ENCODE results near the gene NCAPG.

NCAPG gene

DNA sequence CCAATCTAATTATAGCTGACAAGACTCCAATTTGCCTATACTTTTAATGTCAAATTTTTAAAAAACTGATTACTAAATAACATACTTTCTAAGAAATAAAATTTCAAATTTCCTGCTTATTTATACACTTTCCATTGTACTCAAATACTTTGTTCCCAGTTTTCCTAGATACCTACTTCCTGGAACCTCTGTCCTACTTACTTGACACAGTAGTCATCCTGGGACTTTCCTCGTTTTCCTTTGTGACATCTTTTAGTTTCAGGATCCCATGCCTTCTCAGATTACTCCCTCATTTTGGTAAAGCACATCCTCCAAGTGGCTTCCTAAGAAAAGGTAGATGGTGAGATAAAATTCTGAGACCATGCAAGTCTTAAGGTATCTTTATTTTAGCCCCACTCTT lies 16.0 kb upstream of the NCAPG start:
- no peak overlapping the region for H3K4me3 ChIP-seq
- H3K27ac ChIP-seq: no peak overlapping the region
- peaks cover 83% of the 10 kb centered on the region for H3K36me3 ChIP-seq
- H3K9me3 ChIP-seq: peaks cover 8% of the 10 kb centered on the region; the same call in 1 of the 2 replicates
- no peaks in the 10 kb centered on the region for H3K27me3 ChIP-seq
- TF ChIP-seq Cebpa-rat (IDR thresholded peaks at IDR 0.05): no peak
- H3K9ac ChIP-seq: no peak overlapping the region
- H3K4me1 ChIP-seq: no peaks in the 10 kb centered on the region
- H4K20me1 ChIP-seq: peaks cover 19% of the 10 kb centered on the region; the same call in 1 of the 2 replicates
- H3K4me2 ChIP-seq: no peak overlapping the region

DNA sequence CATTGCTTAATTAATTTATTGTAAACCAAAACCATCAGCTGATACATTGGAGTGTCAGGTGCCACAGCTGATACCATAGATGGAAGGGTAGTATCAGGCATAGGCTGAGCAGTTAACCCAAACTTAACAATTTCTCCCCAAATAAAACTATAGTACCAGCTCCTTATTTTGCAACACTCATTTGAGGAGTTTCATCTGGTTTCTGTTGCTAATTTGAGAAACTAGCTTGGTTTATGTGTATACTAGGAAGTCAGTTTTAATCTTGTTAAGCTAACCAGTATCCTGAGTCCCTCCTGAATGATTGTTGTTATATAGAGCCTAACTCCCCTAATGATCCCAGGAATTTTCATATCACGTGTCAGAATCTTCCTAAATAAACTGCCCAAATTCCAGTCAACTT lies 13.0 kb upstream of the NCAPG start:
- Histone ChIP-seq H3K9ac (no peak overlapping the region), H3K4me2 (no peak overlapping the region), H3K27me3 (no peaks in the 10 kb centered on the region), H3K36me3 (peaks cover 94% of the 10 kb centered on the region), H3K27ac (no peak overlapping the region), H4K20me1 (peaks cover 48% of the 10 kb centered on the region), H3K9me3 (no peaks in the 10 kb centered on the region), H3K4me3 (no peak overlapping the region), H3K4me1 (no peaks in the 10 kb centered on the region)
- no peak for TF ChIP-seq Cebpa-rat (IDR thresholded peaks at IDR 0.05)

DNA sequence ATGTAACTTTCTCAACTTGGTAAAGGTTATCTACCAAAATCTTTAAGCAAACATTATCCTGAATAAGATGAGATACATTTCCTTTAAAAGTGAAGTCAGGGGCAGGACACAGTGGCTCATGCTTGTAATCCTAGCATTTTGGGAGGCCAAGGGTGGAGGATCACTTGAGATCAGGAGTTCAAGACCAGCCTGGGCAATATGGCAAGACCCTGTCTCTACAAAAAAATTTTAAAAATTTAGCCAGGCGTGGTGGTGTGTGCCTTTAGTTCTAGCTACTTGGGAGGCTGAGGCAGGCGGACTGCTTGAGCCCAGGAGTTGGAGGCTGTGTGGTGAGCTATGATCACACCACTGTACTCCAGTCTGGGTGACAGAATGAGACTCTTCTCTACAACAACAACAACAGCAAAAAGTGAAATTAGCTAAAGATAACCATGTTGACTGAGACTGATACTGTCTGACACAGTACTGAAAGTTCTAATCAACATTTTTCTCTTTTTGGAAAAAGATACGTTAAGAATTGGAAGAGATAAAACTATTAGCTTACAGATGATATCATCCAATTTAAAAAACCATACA lies 5.1 kb upstream of the NCAPG start:
- no peak overlapping the region for H3K27ac ChIP-seq
- no peak overlapping the region for H3K9ac ChIP-seq
- TF ChIP-seq Cebpa-rat (IDR thresholded peaks at IDR 0.05): no peak
- no peaks in the 10 kb centered on the region for H3K27me3 ChIP-seq
- peaks cover 64% of the 10 kb centered on the region for H3K36me3 ChIP-seq
- no peak overlapping the region for H3K4me2 ChIP-seq
- H3K4me1 ChIP-seq: peaks cover 18% of the 10 kb centered on the region
- no peak overlapping the region for H3K4me3 ChIP-seq
- no peaks in the 10 kb centered on the region for H3K9me3 ChIP-seq
- peaks cover 97% of the 10 kb centered on the region for H4K20me1 ChIP-seq

DNA sequence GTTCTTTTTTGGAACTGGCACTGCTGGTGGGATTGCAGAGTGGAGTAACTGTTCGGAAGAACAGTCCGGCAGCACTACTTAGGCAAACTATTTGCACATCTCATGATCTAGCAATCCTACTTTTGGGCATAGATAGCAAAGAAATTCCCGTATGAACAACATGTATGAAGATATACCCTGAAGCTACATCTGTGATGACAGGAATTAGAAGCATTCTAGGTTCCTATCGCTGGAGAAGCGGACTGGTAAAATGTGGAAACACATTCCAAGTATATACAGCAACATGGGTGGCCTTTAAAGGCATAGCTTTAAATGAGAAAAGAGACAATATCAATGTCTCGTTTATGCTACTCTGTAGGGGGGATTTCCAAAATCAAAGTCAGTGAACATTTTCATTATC lies 3.3 kb upstream of the NCAPG start:
- no peak for TF ChIP-seq Cebpa-rat (IDR thresholded peaks at IDR 0.05)
- H3K36me3 ChIP-seq: peaks cover 46% of the 10 kb centered on the region
- H3K4me2 ChIP-seq: peak overlapping the region; percentile 92
- no peaks in the 10 kb centered on the region for H3K27me3 ChIP-seq
- no peaks in the 10 kb centered on the region for H3K9me3 ChIP-seq
- 0 out of 2 replicates have a peak overlapping the region, but pooled peaks have one; percentile 37 for H3K27ac ChIP-seq
- peaks cover 80% of the 10 kb centered on the region for H4K20me1 ChIP-seq
- H3K9ac ChIP-seq: peak overlapping the region; percentile 98
- H3K4me1 ChIP-seq: peaks cover 24% of the 10 kb centered on the region
- H3K4me3 ChIP-seq: peak overlapping the region; percentile 90

DNA sequence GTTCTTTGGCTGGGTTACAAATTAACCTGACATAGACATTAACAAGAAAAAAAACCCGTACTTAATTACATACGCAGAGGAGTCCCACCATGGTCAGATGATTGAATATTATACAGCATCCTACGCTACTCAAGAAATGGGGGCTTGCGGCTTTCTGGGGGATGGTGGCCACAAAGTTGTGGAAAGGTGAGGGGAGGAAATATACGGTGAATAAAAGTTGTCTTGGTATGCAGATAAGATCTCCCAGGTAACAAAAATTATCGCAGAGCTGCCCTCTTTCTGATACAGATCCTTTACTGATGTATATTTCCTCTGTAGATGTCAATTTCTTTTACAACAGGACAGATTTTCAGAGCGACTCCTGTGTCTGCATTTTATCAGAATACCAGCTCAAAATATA lies 1.1 kb upstream of the NCAPG start:
- peak overlapping the region; percentile 92 for H3K4me2 ChIP-seq
- no peak for TF ChIP-seq Cebpa-rat (IDR thresholded peaks at IDR 0.05)
- H3K9ac ChIP-seq: peak overlapping the region; percentile 98
- no peaks in the 10 kb centered on the region for H3K9me3 ChIP-seq
- peaks cover 30% of the 10 kb centered on the region for H3K36me3 ChIP-seq
- H3K4me1 ChIP-seq: peaks cover 42% of the 10 kb centered on the region
- no peaks in the 10 kb centered on the region for H3K27me3 ChIP-seq
- peaks cover 64% of the 10 kb centered on the region for H4K20me1 ChIP-seq
- peak overlapping the region; percentile 98 for H3K27ac ChIP-seq
- H3K4me3 ChIP-seq: peak overlapping the region; percentile 90

DNA sequence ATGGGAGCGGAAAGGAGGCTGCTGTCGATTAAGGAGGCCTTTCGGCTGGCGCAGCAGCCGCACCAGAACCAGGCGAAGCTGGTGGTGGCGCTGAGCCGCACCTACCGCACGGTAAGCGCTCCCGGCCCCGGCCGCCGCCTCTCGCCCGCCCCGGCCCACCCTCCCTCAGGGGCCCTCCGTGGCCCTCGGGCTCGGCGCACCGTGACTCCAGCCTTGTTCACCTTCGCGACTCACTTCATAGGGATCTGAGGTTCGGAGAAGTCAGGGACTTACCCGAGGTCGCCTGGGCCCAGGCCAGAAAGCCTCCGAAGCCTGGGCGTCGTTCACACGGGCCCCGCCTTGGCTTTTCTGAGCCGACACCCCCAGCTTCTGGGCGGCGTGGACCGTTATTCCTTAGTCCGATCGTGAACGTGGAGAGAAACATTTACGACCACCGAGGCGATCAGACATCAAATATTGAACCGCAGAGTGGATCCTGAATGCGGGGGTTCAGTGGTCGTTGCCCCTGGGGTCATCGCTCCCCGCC lies 362 bp downstream of the NCAPG start:
- Histone ChIP-seq H3K4me3 (peak overlapping the region; percentile 90), H4K20me1 (peaks cover 57% of the 10 kb centered on the region), H3K9me3 (no peaks in the 10 kb centered on the region), H3K27ac (peak overlapping the region; percentile 98), H3K9ac (peak overlapping the region; percentile 98), H3K4me1 (peaks cover 42% of the 10 kb centered on the region), H3K36me3 (peaks cover 30% of the 10 kb centered on the region), H3K4me2 (peak overlapping the region; percentile 79), H3K27me3 (no peaks in the 10 kb centered on the region)
- TF ChIP-seq Cebpa-rat (IDR thresholded peaks at IDR 0.05): no peak

DNA sequence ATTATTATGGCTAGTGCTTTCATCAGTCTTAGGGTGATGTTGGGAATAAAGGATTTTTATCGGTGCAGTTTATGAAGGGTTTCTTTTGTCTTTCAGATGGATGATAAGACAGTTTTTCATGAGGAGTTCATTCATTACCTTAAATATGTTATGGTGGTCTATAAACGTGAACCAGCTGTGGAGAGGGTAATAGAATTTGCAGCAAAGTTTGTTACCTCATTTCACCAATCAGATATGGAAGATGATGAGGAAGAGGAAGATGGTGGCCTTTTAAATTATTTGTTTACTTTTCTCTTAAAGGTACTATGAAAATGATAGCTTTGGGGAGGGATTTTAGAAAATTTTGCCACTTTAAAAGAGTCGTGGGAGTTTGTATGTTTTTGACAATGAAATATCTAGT lies 1.3 kb downstream of the NCAPG start:
- peak overlapping the region; percentile 98; the same call in 1 of the 2 replicates for H3K27ac ChIP-seq
- H3K4me3 ChIP-seq: peak overlapping the region; percentile 90
- peaks cover 36% of the 10 kb centered on the region for H3K4me1 ChIP-seq
- H3K36me3 ChIP-seq: peaks cover 36% of the 10 kb centered on the region
- H3K27me3 ChIP-seq: no peaks in the 10 kb centered on the region
- H3K9ac ChIP-seq: peak overlapping the region; percentile 98
- H3K4me2 ChIP-seq: peak overlapping the region; percentile 79
- no peaks in the 10 kb centered on the region for H3K9me3 ChIP-seq
- TF ChIP-seq Cebpa-rat (IDR thresholded peaks at IDR 0.05): no peak
- H4K20me1 ChIP-seq: peaks cover 48% of the 10 kb centered on the region

DNA sequence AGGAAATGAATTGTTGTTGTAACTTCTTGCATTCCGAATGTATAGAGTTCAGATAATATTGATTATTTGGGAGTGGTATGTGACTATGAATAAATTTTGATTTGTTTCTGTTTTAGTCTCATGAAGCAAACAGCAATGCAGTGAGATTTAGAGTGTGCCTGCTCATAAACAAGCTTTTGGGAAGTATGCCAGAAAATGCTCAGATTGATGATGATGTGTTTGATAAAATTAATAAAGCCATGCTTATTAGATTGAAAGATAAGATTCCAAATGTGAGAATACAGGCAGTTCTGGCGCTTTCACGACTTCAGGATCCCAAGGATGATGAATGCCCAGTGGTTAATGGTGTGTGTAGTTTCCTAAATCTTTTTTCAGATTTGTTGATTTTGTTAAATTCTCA lies 2.0 kb downstream of the NCAPG start:
- H3K27me3 ChIP-seq: no peaks in the 10 kb centered on the region
- no peak overlapping the region for H3K27ac ChIP-seq
- H3K9ac ChIP-seq: peak overlapping the region; percentile 98
- no peaks in the 10 kb centered on the region for H3K9me3 ChIP-seq
- no peak for TF ChIP-seq Cebpa-rat (IDR thresholded peaks at IDR 0.05)
- peaks cover 41% of the 10 kb centered on the region for H4K20me1 ChIP-seq
- H3K4me2 ChIP-seq: peak overlapping the region; percentile 79
- H3K4me3 ChIP-seq: peak overlapping the region; percentile 90
- peaks cover 29% of the 10 kb centered on the region for H3K4me1 ChIP-seq
- H3K36me3 ChIP-seq: peaks cover 30% of the 10 kb centered on the region

DNA sequence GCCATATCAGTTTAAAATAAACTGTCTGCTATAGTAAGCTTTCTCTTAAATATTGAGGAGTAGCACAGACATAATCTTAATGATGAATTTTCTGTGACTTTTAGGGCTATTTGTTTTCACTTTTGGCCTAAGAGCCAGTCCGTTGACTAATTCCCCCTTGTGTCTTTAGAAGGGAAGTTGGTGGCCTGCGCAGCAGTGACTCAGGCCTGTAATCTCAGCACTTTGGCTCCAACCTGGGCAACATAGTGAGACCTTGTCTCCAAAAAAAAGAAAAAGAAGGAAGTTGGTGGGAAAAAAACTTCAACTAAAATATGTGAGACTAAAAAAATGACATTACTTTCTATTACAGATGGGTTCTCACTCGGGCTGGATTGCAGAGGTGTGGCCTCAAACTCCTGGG lies 3.4 kb downstream of the NCAPG start:
- Histone ChIP-seq H3K27ac (no peak overlapping the region), H3K4me2 (peak overlapping the region; percentile 15; the same call in 1 of the 2 replicates), H3K9me3 (no peaks in the 10 kb centered on the region), H4K20me1 (peaks cover 27% of the 10 kb centered on the region), H3K36me3 (peaks cover 37% of the 10 kb centered on the region), H3K4me3 (no peak overlapping the region), H3K4me1 (peaks cover 24% of the 10 kb centered on the region), H3K27me3 (no peaks in the 10 kb centered on the region), H3K9ac (no peak overlapping the region)
- no peak for TF ChIP-seq Cebpa-rat (IDR thresholded peaks at IDR 0.05)

DNA sequence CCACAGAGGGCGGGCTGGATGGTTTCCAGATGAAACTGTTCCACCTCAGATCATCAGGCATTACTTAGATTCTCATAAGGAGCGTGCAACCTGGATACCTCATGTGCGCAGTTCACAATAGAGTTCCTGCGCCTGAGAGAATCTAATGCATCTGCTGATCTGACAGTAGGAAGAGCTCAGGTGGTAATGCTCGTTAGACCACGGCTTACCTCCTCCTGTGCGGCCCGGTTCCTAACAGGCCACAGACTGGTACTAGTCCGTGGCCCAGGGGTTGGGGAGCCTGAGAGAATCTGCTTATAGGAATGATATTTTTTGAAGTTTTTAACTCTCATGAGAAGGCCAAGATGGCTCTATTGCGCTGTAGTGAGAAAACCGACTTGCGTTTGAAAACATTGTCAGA lies 5.4 kb downstream of the NCAPG start:
- H3K9me3 ChIP-seq: no peaks in the 10 kb centered on the region
- H4K20me1 ChIP-seq: peaks cover 15% of the 10 kb centered on the region; the same call in 1 of the 2 replicates
- no peak overlapping the region for H3K9ac ChIP-seq
- H3K4me3 ChIP-seq: no peak overlapping the region
- no peak for TF ChIP-seq Cebpa-rat (IDR thresholded peaks at IDR 0.05)
- H3K27ac ChIP-seq: no peak overlapping the region
- no peaks in the 10 kb centered on the region for H3K27me3 ChIP-seq
- H3K4me1 ChIP-seq: peaks cover 24% of the 10 kb centered on the region
- no peak overlapping the region for H3K4me2 ChIP-seq
- H3K36me3 ChIP-seq: peaks cover 53% of the 10 kb centered on the region

Measured in BLaER1 (cell line).